ENCODE results near the gene PPP1R18.
A peak's percentile ranks its signal among the peaks of the same experiment; 100 is the strongest.

Gene PPP1R18

DNA sequence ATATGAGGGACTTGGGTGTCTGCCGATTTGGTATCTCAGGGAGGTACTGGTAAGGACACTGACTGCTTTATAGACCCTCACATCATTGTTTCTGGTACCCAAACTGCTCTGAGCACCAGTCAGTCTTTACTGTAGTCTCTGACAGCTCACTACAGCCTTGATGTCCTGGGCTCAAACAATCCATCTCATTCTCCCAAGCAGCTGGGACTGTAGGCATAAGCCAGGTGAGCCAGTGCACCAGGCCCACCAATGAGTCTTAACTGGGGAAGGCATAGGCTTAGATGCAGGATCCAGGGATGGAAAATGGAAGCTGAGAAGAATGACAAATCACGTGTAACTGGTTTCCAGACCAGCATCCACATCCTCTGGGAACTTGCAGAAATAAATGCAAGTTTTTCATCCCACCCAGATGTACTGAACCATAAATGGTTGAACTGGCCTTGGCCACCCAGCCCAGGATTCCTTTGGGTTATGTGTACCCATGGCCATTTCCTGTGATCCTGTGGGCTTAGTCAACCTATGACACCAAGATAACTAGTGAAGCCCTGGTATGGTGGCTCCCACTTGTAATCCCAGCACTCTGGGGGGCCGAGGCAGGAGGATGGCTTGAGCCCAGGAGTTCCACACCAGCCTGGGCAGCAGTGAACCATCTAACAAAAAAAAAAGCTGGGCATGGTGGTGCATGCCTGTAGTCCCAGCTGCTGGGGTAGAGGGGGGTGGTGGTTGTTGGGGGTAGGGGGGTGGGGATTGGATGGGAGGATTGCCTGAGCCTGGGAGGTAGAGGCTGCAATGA is 39.5 kb upstream of the PPP1R18 start:
- peak overlapping the region; percentile 97 for H3K27ac ChIP-seq
- no peak for TF ChIP-seq ZFX (IDR thresholded peaks at IDR 0.05; ENCODE audit: borderline replicate concordance)
- TF ChIP-seq, protein P1, sequence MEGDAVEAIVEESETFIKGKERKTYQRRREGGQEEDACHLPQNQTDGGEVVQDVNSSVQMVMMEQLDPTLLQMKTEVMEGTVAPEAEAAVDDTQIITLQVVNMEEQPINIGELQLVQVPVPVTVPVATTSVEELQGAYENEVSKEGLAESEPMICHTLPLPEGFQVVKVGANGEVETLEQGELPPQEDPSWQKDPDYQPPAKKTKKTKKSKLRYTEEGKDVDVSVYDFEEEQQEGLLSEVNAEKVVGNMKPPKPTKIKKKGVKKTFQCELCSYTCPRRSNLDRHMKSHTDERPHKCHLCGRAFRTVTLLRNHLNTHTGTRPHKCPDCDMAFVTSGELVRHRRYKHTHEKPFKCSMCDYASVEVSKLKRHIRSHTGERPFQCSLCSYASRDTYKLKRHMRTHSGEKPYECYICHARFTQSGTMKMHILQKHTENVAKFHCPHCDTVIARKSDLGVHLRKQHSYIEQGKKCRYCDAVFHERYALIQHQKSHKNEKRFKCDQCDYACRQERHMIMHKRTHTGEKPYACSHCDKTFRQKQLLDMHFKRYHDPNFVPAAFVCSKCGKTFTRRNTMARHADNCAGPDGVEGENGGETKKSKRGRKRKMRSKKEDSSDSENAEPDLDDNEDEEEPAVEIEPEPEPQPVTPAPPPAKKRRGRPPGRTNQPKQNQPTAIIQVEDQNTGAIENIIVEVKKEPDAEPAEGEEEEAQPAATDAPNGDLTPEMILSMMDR (IDR thresholded peaks at IDR 0.05), result no peak

DNA sequence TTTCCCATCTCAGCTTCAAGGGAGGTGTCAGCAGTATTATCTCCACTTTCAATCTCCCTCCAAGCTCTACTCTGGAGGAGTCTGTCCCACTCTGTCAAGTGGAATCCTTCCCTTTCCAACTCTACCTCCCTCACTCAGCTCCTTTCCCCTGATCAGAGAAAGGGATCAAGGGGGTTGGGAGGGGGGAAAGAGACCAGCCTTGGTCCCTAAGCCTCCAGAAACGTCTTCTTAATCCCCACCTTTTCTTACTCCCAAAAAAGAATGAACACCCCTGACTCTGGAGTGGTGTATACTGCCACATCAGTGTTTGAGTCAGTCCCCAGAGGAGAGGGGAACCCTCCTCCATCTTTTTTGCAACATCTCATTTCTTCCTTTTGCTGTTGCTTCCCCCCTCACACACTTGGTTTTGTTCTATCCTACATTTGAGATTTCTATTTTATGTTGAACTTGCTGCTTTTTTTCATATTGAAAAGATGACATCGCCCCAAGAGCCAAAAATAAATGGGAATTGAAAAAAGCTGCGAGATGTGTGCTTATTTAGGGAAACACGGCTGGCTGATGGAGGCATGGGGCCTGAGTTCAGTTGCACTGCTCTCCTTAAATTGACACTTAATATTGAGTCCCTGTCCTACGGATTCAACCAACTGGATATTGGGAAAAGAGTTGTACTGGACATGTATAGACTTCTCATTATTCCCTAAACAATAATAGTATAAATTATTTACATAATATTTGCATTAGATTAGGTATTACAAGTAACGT is 38.6 kb upstream of the PPP1R18 start:
- TF ChIP-seq, protein P1 (IDR thresholded peaks at IDR 0.05), result no peak
- no peak for TF ChIP-seq ZFX (IDR thresholded peaks at IDR 0.05; ENCODE audit: borderline replicate concordance)
- peak overlapping the region; percentile 97 for H3K27ac ChIP-seq

DNA sequence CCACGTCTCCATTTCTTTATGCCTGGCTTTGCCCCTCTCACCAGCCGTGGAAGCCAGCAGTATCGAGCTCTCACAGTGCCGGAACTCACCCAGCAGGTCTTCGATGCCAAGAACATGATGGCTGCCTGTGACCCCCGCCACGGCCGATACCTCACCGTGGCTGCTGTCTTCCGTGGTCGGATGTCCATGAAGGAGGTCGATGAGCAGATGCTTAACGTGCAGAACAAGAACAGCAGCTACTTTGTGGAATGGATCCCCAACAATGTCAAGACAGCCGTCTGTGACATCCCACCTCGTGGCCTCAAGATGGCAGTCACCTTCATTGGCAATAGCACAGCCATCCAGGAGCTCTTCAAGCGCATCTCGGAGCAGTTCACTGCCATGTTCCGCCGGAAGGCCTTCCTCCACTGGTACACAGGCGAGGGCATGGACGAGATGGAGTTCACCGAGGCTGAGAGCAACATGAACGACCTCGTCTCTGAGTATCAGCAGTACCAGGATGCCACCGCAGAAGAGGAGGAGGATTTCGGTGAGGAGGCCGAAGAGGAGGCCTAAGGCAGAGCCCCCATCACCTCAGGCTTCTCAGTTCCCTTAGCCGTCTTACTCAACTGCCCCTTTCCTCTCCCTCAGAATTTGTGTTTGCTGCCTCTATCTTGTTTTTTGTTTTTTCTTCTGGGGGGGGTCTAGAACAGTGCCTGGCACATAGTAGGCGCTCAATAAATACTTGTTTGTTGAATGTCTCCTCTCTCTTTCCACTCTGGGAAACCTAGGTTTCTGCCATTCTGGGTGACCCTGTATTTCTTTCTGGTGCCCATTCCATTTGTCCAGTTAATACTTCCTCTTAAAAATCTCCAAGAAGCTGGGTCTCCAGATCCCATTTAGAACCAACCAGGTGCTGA is 37.6 kb upstream of the PPP1R18 start:
- peak overlapping the region; percentile 97 for H3K27ac ChIP-seq

DNA sequence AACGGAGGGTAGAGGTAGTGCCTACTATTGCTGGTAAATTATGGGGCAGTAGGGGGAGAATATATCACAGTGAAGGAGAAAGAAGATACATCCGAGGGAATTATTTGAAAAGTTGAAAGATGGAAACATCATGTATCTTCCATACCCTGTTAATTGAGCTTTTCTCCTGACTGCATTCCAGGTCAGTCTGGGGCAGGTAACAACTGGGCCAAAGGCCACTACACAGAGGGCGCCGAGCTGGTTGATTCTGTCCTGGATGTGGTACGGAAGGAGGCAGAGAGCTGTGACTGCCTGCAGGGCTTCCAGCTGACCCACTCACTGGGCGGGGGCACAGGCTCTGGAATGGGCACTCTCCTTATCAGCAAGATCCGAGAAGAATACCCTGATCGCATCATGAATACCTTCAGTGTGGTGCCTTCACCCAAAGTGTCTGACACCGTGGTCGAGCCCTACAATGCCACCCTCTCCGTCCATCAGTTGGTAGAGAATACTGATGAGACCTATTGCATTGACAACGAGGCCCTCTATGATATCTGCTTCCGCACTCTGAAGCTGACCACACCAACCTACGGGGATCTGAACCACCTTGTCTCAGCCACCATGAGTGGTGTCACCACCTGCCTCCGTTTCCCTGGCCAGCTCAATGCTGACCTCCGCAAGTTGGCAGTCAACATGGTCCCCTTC is 36.9 kb upstream of the PPP1R18 start:
- peak overlapping the region; percentile 97 for H3K27ac ChIP-seq

DNA sequence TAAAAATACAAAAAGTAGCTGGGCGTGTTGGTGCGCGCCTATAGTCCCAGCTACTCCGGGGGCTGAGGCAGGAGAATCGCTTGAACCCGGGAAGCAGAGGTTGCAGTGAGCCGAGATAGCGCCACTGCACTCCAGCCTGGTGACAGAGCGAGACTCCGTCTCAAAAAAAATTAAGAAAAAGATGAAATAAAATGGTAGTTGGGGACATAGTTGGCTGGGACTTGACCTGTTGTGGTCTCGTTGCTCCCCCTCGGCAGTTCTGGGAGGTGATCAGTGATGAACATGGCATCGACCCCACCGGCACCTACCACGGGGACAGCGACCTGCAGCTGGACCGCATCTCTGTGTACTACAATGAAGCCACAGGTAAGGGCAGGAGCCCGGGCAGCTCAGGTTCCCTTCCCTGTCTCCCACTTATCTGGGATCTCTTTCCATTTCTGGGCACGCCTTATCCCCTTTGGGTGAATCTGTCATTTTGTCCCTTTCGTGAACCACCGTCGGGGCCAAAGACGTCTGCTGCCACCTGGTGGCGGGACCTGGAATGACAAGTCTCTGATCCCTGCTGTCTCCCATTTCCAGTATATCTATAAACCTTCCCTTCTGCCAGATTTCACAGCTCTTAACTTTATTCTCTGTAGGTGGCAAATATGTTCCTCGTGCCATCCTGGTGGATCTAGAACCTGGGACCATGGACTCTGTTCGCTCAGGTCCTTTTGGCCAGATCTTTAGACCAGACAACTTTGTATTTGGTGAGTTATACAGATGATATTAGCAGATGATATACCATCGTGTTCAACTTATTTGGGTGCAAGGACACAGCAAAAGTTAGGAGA is 36.1 kb upstream of the PPP1R18 start:
- no peak for TF ChIP-seq ZFX (IDR thresholded peaks at IDR 0.05; ENCODE audit: borderline replicate concordance)
- TF ChIP-seq, protein P1 (IDR thresholded peaks at IDR 0.05), result peak; percentile 96
- peak overlapping the region; percentile 97 for H3K27ac ChIP-seq

DNA sequence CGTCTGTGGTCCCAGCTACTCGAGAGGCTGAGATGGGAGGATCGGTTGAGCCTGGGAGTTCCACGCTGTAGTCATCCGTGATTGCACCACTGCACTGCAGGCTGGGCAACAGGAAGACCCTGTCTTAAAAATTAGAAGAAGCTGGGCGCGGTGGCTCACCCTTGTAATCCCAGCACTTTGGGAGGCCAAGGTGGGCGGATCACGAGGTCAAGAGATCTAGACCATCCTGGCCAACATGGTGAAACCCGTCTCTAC is 35.5 kb upstream of the PPP1R18 start:
- peak overlapping the region; percentile 97 for H3K27ac ChIP-seq

DNA sequence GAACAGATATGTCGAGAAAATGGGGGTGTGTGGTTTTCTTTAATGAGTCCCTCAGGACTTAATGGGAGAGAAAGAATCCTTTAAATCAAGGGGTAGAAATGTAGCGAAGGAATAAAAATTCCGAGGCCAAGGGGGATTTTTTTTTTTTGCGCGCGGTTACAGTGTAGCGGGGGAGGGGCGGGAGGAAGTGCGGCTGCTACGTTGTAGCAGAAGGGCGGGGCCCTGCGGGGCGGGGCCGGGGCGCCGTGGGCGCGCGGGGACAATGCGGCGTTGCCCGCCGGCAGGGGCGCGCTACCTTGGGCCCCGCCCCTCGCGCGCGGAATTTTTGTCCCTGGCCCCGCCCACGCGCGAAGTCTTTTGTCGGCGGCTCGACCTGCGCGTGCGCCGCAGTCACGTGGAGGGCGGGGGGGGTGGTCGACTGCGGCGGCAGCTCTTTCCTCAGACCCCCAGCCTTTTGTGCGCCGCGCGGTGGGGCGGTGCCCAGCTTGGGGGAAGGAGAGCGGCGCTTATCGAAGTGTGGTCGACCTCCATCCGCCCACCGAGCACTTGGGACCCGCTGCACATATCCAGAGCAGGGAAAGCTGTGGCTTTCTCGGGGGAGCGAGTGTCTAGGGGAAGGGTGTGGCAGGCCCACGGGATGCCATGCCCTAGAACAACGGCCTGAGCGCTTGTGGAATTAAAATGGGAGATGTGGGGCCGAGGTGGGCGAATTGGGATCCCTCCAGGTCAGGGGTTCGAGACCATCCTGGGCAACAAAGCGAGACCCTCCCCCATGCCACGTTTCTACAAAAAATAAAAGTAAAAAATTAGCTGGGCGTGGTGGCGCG is 35.0 kb upstream of the PPP1R18 start:
- no peak for TF ChIP-seq ZFX (IDR thresholded peaks at IDR 0.05; ENCODE audit: borderline replicate concordance)
- TF ChIP-seq, protein P1 (IDR thresholded peaks at IDR 0.05), result peak; percentile 53
- peak overlapping the region; percentile 97 for H3K27ac ChIP-seq
